NCI-H2227 (cell line): ENCODE measurements around the gene MSL2.
A peak's percentile ranks its signal among the peaks of the same experiment; 100 is the strongest.
"Not testable (repeated sequence)": the region's sequence is repeated elsewhere in the genome, so short reads cannot be mapped to it uniquely, and the experiment has no call there.

Source experiments
- DNase-seq: peaks from one replicate; lab custom pipeline; 2025; ENCODE audit not compliant: unreplicated experiment; lab: John Stamatoyannopoulos, UW

MSL2 gene, protein sequence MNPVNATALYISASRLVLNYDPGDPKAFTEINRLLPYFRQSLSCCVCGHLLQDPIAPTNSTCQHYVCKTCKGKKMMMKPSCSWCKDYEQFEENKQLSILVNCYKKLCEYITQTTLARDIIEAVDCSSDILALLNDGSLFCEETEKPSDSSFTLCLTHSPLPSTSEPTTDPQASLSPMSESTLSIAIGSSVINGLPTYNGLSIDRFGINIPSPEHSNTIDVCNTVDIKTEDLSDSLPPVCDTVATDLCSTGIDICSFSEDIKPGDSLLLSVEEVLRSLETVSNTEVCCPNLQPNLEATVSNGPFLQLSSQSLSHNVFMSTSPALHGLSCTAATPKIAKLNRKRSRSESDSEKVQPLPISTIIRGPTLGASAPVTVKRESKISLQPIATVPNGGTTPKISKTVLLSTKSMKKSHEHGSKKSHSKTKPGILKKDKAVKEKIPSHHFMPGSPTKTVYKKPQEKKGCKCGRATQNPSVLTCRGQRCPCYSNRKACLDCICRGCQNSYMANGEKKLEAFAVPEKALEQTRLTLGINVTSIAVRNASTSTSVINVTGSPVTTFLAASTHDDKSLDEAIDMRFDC

DNA sequence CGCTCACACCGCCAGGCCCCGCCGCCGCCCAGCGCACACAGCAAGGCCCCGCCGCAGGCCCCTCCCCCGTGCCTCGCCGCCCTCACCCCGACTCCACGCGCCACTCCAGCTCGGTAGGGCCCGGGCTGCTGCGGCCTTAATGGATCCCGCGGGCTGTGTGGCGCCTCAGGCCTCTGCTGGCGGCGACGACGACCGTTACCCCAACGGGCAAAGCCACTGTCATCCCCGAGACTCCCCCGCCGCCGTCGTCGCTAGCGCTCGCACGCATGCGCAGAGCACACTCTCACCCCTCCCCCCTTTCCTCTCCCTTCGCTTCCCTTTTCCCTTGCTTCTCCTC lies at the start of gene MSL2:
MSL2 (minus strand) TSS at position 272 of the 337 bp plus-strand sequence. CDS start 1,222 bp downstream, outside the sequence.
- no peak for DNase-seq

DNA sequence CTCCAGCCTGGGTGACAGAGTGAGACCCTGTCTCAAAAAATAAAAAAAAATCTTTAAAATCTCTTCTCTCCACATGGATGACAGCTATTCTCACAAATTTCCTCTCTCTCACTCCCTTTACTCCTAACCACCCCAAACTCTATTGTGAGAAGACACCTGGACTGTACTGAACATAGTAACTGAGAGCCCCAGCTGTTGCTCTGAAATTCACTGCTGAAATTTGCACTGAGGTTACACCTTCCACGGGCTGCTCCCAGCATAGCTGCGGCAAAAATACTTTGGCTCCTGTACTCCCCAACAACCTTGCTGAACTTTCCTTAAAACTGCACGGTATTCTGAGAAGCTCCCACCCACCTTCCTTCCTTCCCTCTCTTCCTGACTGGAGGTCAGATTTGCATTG lies 49.6 kb upstream of the MSL2 start:
- no peak for DNase-seq

DNA sequence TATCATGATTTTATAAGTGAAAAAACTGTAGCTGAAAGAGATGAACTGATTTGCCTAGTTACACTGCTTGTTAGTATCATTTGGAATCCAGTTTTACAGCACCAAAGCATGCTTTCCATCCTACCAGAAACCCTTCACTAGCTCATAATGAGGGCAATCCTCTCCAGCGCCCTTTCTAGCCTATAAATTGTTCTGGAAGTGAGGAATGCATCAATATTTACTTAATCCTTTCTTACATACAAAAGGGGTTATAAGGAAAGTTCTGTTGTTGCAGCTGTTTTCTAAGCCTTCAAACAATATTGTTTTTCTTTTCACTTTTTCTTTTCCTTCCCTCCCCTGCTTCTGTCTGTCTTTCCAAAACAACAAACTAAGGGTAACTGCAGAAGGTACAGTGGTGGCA lies 43.0 kb upstream of the MSL2 start:
- DNase-seq, result no peak

DNA sequence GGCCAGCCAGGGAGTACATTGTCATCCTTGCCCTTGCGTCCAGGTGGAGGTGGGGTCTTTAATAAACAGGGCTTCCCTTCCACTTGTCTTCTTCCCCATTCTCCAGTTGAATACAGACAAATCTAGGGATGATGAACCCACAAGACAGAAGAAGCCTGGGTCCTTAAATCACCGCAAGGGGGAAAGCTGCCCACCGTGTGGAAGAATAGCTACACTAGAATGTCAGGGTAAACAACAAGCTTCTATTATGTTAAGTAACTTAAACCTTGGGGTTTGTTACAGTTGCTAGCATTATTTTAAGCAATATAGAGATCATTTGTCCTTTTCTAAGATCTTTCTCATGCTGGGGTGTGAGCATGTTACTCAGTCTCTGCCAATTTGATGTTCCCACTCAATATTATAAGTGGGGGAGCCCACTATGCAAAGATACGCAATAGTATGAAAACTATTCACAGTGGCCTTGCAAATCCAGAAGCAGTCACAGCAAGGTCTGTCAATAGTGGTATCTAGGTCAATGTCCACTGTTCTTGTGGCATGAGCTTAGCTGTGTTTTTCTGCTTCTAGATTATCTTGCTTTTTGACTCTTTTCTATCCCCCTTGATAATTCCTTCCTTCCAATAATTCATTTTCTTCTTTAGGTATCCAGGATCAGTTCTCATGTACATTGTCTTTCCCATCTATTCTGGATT lies 42.0 kb upstream of the MSL2 start:
- no peak for DNase-seq

DNA sequence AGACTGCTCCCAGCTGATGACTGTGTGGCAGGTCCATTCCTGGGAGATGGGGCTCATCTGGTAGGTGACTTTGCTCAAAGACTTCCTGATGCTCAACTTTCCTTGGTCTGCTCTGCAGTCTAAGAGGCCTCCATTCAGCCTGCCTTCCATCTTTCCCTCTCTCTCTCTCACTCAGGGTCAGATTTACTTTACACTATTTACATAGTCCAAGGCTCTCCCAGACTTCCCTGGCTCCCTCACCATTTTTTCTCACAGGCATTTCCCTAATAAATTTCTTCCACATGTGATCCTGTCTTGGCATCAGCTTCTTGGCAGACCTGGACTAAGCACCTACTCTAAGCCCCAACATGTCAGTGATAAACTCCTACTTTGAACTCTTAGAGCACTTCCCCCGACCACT lies 41.0 kb upstream of the MSL2 start:
- no peak for DNase-seq

DNA sequence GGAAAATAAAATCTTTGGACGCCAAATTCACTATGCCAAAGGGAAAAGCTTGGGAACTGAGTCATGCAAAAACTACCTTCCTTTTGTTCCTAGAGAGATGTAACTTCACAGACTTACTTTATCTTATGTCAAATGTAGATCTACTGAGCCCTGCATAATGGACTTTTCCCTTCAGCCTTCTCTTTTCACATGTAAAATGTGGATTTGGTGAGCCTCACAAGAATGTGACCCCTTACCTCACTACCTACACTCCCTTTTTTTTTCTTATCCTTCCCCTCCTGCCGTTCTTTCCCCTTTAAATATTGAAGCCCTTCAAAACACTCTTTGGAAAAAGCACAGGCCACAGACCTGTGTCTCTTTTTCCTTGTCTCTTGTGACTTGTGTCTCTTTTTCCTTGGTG lies 40.0 kb upstream of the MSL2 start:
- no peak for DNase-seq

DNA sequence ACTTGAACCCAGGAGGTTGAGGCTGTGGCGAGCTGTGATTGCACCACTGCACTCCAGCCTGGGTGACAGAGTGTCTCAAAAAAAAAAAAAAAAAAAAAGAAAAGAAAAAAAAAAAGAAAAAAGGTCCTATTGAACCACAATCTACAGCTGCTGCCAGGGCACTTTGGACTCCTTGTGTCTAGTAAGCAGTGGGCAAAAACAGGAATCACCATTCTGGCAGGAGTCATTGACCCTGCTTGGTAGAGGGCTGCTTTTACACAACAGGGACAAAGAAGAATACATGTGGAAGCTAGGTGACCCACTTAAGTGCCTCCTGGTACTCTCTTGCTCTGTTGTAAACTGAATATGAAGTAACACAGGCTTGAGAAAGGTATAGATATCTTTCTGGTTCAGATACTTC lies 39.4 kb upstream of the MSL2 start:
- DNase-seq, result no peak

DNA sequence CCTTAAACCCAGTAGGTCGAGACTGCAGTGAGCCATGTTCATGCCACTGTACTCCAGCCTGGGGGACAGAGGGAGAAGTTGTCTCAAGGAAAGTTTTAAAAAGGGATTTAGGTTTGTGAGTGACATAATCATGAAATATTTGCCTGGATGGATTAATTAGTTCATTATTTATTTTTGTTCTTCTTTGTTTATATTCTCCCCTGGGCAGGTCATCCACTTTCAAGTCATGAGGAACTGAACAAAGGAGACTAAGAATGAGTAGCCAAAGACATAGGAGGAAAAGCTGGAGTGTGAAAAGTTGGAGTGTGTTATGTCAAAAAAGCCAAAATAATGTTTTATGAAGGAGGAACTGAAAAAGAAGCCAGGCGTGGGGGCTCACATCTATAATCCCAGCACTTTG lies 36.3 kb upstream of the MSL2 start:
- no peak for DNase-seq

DNA sequence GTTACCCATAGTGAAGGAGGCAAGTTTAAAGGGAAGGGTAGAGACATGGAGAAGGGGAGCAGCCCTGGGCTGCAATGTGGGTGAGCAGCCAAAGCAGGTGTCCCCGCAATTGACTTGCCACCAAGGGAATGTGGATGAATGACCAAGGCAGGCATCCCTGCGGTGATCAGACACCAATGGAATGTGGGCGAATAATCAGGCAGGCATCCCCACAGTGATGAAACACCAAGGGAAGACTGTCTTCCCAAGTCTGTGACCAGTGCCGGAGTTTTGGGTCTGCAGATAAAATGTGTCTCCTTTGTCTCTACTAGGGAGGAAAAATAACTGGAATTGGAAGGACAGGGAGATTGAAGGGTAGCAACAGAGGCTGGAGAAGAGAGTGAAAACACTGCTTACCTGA lies 26.6 kb upstream of the MSL2 start:
- not testable (repeated sequence) for DNase-seq

DNA sequence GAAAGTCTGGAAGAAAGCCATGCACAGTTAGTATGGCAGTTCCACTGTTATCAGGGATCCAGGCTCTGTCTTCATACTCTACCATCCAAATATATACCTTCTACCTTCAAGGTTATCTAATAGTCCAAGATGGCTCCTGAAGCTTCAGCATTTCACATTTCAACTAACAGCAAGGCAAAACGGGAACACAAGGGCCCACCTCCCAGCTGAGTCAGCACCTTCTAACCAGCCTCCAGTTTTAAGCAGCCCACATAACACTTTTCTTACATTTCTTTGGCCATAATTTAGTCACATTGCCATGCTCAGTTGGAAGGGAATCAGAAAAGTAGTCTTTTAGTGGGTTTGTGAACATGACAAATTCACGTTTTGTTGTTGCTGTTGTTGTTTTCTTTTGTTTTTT lies 15.4 kb upstream of the MSL2 start:
- no peak for DNase-seq

DNA sequence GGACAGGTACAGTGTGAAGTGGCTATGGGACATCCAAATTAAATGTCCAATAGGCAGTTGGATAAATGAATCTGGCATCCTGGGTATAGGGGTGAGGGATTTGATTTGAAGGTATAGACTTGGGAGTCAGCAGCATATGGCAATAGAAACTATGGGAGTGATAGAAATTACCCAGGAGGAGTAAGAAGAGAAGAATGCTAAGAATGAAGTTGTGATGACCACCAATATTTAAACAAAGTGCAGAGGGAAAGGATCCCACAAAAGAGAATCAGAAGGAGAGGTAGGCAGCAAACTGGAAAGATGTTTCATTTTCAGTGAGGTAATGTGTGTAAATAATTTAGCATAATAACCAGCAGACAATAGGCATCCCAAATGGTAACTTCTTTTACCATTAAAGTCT lies 13.8 kb upstream of the MSL2 start:
- no peak for DNase-seq

DNA sequence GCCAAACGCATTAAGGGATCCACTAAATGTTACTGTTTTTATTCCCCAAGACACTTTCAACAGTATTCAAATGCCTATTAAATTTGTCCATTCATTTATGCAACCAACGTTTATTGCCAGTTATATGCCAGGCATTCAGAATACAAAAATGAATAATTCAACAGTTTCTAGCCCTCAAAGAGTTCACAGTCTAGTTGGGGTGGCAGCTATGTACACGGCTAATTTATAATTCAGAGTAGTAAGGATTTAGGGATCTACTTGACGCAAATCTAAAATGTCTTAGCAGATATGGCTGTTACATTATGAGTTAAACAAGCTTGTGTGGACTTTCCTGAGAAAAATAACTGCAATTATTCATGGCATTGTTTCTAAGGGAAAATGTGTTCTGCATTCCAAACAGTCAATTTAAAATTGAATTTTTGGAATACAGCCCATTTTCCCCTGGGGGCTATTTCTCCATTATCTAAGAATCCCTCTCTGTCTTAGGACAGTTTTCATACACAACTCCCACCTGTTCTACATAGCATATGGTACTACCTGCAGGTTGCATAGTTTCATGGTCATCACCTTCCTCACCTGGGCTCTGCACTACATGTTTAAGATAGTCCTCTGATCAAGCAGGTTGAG lies 11.5 kb upstream of the MSL2 start:
- no peak for DNase-seq

DNA sequence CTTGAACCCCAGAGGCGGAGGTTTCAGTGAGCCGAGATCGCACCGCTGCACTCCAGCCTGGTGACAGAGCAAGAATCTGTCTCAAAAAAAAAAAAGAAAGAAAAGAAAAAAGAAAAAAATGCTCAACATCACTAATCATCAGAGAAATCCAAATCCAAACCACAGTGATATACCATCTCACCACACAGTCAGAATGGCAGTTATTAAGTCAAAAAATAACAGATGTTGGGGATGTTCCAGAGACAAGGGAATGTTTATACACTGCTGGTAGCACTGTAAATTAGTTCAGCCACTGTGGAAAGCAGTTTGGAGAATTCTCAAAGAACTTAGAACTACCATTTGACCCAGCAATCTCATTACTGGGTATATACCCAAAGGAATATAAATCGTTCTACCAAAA lies 3.1 kb upstream of the MSL2 start:
- not testable (repeated sequence) for DNase-seq

DNA sequence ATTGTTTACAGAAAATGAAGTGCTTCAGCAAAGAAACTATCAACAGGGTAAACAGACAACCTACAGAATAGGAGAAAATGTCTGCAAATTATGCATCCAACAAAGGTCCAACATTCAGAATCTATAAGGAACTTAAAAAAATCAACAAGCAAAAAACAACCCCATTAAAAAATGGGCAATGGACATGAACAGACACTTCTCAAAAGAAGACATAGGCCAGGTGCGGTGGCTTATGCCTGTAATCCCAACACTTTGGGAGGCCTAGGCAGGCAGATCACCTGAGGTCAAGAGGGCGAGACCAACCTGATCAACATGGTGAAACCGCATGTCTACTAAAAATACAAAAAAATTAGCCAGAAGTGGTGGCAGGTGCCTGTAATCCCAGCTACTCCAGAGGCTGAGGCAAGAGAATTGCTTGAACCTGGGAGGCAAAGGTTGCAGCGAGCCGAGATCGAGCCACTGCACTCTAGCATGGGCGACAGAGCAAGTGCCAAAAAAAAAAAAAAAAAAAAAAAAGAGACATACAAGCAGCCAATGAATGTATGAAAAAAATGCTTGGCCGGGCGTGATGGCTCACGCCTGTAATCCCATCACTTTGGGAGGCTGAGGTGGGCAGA lies 2.4 kb upstream of the MSL2 start:
- DNase-seq, result not testable (repeated sequence)

DNA sequence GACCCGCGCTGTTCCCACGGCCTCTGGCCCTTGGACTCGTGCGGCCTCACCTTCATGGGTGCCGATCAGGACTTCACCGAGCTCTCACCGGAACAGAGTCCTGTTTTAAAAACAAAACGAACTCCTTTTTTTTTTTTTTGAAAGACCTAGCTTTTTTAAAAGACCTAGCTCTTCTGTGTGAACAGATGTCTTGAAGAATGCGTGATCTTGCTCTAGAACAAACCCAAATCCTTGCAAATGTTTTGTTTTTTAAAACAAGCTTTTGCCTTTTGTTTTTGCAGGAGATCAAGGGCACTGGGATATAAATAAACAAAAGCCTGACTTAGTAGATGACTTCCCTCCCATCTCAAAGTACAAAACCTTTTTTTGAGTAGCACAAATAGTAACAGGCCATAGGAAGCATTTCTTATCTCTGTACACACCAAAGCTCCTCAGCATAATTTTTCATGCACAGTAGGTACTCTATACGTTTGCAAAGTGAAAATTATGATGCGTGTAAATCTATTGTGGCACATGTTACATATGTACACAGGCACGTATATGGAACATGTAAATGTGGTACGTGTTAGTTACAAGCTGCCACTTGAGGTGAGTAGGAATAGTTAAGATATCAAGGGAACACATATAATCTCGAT lies 1.1 kb upstream of the MSL2 start:
- DNase-seq, result peak; percentile 3

DNA sequence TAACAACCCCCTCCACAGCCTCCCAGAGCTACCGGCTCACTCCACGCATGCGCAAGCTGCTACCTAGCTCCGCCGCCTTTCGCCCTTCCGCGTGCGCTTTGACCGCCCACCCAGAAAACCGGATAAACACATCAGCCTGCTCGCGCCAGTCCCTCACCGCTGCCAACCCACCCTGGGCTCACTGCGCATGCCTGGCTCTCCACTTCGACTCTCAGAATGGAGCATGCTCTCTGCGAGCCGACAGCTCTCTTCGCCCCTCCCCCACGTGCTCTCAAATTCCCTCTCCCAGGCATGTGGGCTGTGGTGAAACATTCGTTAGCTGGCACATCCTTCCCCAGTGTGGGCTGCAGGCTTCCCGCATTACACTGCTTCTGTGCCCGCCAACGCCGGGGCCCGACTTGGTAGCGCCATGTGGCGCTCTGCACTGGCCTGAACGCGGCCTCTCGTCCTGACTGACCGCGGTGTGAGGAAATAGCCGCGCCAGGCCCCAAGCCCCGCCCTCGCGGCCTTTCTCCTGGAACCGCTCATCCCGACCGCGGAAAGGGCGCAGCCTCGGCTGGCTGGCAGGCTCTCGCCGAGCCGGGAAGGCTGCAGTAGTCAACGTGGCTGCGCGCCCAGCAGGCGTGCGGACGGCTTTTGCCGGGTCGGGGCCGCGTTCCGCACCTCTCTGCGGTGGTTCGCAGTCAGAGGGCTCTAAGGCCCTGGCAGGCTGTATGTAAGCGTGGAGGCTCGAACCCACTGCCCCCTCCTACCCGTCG lies 445 bp upstream of the MSL2 start:
- peak; percentile 98 for DNase-seq

DNA sequence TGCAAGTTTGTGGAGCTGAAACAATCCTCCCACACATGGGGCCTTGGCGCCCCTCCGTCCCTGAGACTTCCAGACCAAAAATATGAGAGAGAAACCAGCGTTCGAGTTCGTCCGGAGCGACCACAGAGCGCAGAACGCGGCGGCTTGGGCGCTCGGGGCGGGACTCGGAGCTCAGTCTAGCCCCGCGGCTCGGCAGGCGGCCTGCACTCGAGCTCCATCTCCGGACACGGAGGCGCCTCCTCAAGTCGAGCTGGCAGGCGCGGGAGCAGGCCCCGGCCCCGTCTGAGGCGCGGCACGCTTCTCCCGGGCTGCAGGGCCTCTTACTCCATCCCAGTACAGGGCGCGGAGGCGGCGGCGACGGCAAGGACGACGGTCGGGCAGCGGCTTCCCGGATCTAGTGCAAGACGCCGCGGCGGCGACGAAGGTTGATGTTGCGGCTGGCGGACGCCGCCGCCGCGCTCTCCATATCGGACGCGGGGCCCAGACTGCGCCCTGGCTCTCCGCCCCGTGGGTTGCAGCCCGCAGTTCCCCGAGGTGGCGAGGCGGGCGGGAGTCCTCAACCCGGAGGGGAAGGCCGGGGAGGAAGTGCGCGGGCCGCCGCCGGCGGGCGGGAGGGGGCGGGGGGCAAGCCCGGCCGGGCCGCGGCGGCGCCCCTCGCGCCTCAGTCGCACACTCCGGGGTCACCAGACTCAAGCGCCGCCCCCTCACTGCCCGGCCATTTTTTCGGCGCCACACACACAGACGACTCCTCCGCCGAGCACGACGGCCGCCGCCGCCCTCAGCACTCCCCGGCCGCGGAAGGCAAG lies 674 bp downstream of the MSL2 start:
- peak; percentile 80 for DNase-seq

DNA sequence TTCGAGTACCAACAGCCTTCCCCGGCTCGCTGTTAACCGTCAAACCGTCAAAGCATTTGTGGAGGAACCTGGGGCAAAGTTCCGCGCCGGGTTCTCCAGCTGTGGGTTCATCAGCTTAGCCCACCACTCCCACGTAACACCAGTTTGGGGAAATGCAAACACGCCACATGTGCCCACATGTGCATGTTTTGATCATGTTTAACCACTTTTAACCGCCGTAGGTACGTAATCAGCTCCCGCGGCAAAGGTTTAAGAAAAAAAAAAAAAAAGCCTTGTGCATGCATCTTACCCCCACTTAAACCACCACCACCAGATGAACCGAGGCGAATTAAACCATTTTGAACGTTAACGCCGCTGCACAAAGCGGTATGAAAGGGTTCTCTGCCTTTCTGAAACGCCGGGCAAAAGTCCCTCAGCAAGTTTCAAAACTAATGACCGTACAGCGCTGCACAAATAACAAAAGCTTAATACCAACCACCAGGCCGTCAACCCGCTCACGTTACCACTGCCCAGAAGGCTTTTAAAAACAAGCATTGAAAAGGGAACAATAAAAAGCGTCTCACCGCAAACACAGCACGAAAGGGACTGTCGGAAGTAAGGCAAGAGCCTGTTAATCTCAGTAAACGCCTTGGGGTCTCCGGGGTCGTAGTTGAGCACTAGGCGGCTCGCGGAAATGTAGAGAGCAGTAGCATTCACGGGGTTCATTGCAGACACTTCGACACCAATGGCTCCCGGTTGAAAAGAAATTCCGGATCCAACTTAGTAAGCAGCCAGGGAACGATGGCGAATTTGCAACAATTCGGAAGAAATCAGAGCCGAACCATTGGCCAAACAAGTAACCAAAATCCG lies 1.5 kb downstream of the MSL2 start:
- peak; percentile 27 for DNase-seq
